GM23338 (cell line): Measurements from ENCODE around the gene ERC2. TPM values are rescaled to one million over a fixed set of nuclear protein-coding genes. Genes with fewer than 3 reads are reported as not detected.

Experiments used
- ATAC-seq: fragments of 200-7000 bp; cut with Tn5 transposase; 3 replicates; pipeline ENCODE4 v1.9.1; 2020
- DNase-seq: peaks from one replicate; pipeline ENCODE4 v3.0.0-alpha.2; 2015; ENCODE audit warnings: low spot score
- H2AFZ ChIP-seq: fragments of 200-600 bp; sonication (generic); 2 replicates; pipeline ENCODE4 v1.8.0; 2016; ENCODE audit warnings: antibody characterized with exemption, mild to moderate bottlenecking, moderate library complexity
- H3F3A ChIP-seq: fragments of 200-600 bp; sonication (generic); replicated peaks from 2 replicates; pipeline ENCODE4 v1.8.0; 2017; ENCODE audit warnings: antibody characterized with exemption, mixed run types, low read depth
- H3K27ac ChIP-seq: fragments of 200-600 bp; sonication (generic); 2 replicates; pipeline ENCODE4 v1.6.1; 2016; ENCODE audit warnings: low read depth
- H3K27me3 ChIP-seq: fragments of 200-600 bp; sonication (generic); 2 replicates; pipeline ENCODE4 v1.8.0; 2016; ENCODE audit warnings: mild to moderate bottlenecking, mixed run types, moderate library complexity; ENCODE audit not compliant: insufficient read depth
- H3K36me3 ChIP-seq: fragments of 200-600 bp; sonication (generic); 2 replicates; pipeline ENCODE4 v1.8.0; 2016; ENCODE audit warnings: mild to moderate bottlenecking; ENCODE audit not compliant: insufficient read depth
- H3K4me1 ChIP-seq: fragments of 200-600 bp; sonication (generic); 2 replicates; pipeline ENCODE4 v1.8.0; 2016; ENCODE audit warnings: mild to moderate bottlenecking, moderate library complexity; ENCODE audit not compliant: insufficient read depth
- H3K4me2 ChIP-seq: fragments of 200-600 bp; sonication (generic); 2 replicates; pipeline ENCODE4 v1.7.1; 2017; ENCODE audit warnings: mixed run types
- H3K4me3 ChIP-seq: fragments of 200-600 bp; sonication (generic); 2 replicates; pipeline ENCODE4 v1.6.1; 2016; ENCODE audit warnings: mixed run types
- H3K79me2 ChIP-seq: fragments of 200-600 bp; sonication (generic); replicated peaks from 2 replicates; pipeline ENCODE4 v1.8.0; 2017; ENCODE audit warnings: mild to moderate bottlenecking; ENCODE audit not compliant: insufficient read depth
- H3K9me2 ChIP-seq: fragments of 200-600 bp; sonication (generic); 2 replicates; pipeline ENCODE4 v1.8.0; 2017; ENCODE audit not compliant: insufficient read depth
- H4K20me1 ChIP-seq: fragments of 200-600 bp; sonication (generic); replicated peaks from 2 replicates; pipeline ENCODE4 v1.8.0; 2017; ENCODE audit warnings: mild to moderate bottlenecking; ENCODE audit not compliant: insufficient read depth
- H3K27ac Mint-ChIP-seq: 2 replicates; pipeline ENCODE4 v1.8.0; 2020; ENCODE audit warnings: inconsistent platforms, mild to moderate bottlenecking, moderate library complexity, mixed read lengths
- H3K27me3 Mint-ChIP-seq: 3 replicates; pipeline ENCODE4 v1.8.0; 2022; ENCODE audit warnings: low read depth, mild to moderate bottlenecking, moderate library complexity, mixed read lengths, inconsistent platforms; ENCODE audit not compliant: insufficient read depth, poor library complexity
- H3K36me3 Mint-ChIP-seq: 3 replicates; pipeline ENCODE4 v1.8.0; 2021; ENCODE audit warnings: low read depth, mild to moderate bottlenecking, inconsistent platforms, moderate library complexity, mixed read lengths
- H3K4me1 Mint-ChIP-seq: 3 replicates; pipeline ENCODE4 v1.8.0; 2020; ENCODE audit warnings: mild to moderate bottlenecking, inconsistent platforms, mixed read lengths
- H3K4me3 Mint-ChIP-seq: 3 replicates; pipeline ENCODE4 v1.8.0; 2021; ENCODE audit warnings: moderate library complexity, mild to moderate bottlenecking, inconsistent platforms, mixed read lengths
- H3K9me3 Mint-ChIP-seq: 3 replicates; pipeline ENCODE4 v1.8.0; 2020; ENCODE audit warnings: moderate library complexity, mild to moderate bottlenecking, inconsistent platforms, mixed read lengths
- CREB1 ChIP-seq: fragments of 250-450 bp; sonication (Bioruptor Pico); IDR thresholded peaks from 2 replicates; pipeline ENCODE4 v1.5.0; 2020; ENCODE audit warnings: low read depth, mild to moderate bottlenecking, moderate library complexity
- EZH2 ChIP-seq: fragments of 200-600 bp; sonication (generic); IDR thresholded peaks from one replicate; pipeline ENCODE4 v1.8.0; 2017; ENCODE audit warnings: antibody characterized with exemption, mild to moderate bottlenecking, low read depth; ENCODE audit not compliant: unreplicated experiment
- JUNB ChIP-seq: IDR thresholded peaks from one replicate; pipeline ENCODE4 v1.6.1; 2016; ENCODE audit warnings: antibody characterized with exemption; ENCODE audit not compliant: unreplicated experiment
- NANOG ChIP-seq: IDR thresholded peaks from 2 replicates; pipeline ENCODE4 v1.6.1; 2016; ENCODE audit warnings: antibody characterized with exemption, borderline replicate concordance
- POLR2AphosphoS5 ChIP-seq: IDR thresholded peaks from 2 replicates; pipeline ENCODE4 v1.6.1; 2016; ENCODE audit warnings: antibody characterized with exemption, low read depth
- ZNF114 ChIP-seq: fragments of 250-450 bp; sonication (Bioruptor Pico); IDR thresholded peaks from 2 replicates; pipeline ENCODE4 v1.5.0; 2020; ENCODE audit warnings: mild to moderate bottlenecking, moderate library complexity
- ZNF331 ChIP-seq: fragments of 250-450 bp; sonication (Bioruptor Pico); IDR thresholded peaks from 2 replicates; pipeline ENCODE4 v1.5.0; 2020; ENCODE audit warnings: low read depth, mild to moderate bottlenecking, moderate library complexity
- polyA plus RNA-seq: library from polyadenylated mRNA; unstranded; fragments of >200 nt; fragmentation: Nextera tagmentation; extraction: Ambion mirVana; gene quantifications from 2 replicates; pipeline ENCODE4 v1.2.1, GENCODE V29; 2016
- total RNA-seq: library from RNA; depleted of rRNA; stranded (reverse); fragments of >200 nt; shearing (Covaris generic); gene quantifications from 2 replicates; pipeline ENCODE4 v1.2.3, GENCODE V29; 2014
- TF ChIP-seq, protein P1 (sequence below), 2 experiments: fragments of 200-600 bp in 1 of 2; sonication (generic) in 1 of 2; conservative IDR thresholded peaks; 2 replicates each; pipeline versions ENCODE4 v1.5.1 to v1.6.1; 2016 to 2017; ENCODE audit warnings: antibody characterized with exemption in 2 of 2, low read depth in 2 of 2, mild to moderate bottlenecking in 2 of 2, moderate library complexity in 1 of 2
- TF ChIP-seq, protein P2 (sequence below): fragments of 250-450 bp; sonication (Bioruptor Pico); IDR thresholded peaks from 2 replicates; pipeline ENCODE4 v1.5.0; 2020; ENCODE audit warnings: mild to moderate bottlenecking, moderate library complexity
- TF ChIP-seq, protein P3 (sequence below): IDR thresholded peaks from 2 replicates; pipeline ENCODE4 v1.6.1; 2016; ENCODE audit warnings: antibody characterized with exemption
- TF ChIP-seq, protein P4 (sequence below): IDR thresholded peaks from one replicate; pipeline ENCODE4 v1.6.1; 2018; ENCODE audit warnings: antibody characterized with exemption; ENCODE audit not compliant: unreplicated experiment

Gene ERC2
- total and polyA plus RNA-seq, 2 experiments from 2014 or later, result 11.8 to 13.7 TPM

DNA sequence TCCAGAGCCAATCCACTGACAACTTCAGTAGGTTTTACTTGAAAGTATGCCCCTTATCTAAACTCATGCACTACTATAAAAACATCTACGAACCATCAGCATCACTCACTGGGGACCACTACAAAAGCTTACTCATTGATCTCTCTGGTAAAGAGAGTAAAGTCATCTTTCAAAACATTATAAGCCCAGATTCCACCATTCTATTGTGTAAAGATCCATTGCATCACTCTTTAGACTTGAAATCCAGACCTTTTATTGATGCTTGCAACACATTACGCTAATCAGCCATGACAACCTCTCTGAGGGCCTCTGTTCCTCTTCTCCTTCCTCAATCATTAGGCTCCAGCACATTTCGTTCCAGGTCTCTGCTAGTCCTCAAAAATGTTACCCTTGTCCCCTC lies 732.3 kb downstream of the ERC2 start (continued):
- TF ChIP-seq, protein P1, sequence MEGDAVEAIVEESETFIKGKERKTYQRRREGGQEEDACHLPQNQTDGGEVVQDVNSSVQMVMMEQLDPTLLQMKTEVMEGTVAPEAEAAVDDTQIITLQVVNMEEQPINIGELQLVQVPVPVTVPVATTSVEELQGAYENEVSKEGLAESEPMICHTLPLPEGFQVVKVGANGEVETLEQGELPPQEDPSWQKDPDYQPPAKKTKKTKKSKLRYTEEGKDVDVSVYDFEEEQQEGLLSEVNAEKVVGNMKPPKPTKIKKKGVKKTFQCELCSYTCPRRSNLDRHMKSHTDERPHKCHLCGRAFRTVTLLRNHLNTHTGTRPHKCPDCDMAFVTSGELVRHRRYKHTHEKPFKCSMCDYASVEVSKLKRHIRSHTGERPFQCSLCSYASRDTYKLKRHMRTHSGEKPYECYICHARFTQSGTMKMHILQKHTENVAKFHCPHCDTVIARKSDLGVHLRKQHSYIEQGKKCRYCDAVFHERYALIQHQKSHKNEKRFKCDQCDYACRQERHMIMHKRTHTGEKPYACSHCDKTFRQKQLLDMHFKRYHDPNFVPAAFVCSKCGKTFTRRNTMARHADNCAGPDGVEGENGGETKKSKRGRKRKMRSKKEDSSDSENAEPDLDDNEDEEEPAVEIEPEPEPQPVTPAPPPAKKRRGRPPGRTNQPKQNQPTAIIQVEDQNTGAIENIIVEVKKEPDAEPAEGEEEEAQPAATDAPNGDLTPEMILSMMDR (conservative IDR thresholded peaks at IDR 0.05; ENCODE audit: low read depth in 2 of 2), result no peak
- no peak for TF ChIP-seq POLR2AphosphoS5
- TF ChIP-seq NANOG, result no peak
- TF ChIP-seq EZH2, result no peak
- TF ChIP-seq CREB1 (CRISPR knock-in tag), result no peak

DNA sequence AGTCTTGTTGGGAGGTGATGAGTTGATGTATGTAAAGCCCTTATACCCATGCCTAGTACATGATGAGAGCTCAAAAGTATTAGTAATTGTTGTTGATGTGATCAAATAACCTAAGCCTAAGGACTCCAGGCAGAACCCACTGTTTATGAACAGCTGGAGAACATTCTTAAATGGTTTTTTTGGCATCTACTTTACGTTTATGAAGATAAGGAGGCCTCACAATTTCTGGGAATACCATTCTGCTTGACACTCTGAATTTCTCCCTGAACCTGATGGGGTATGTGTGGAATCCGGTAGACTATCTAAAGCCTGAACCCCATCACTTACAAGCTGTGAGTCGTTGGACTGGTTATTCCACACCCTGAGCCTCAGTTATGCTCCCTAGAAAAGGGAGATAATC lies 736.5 kb downstream of the ERC2 start:
- no peaks in the 10 kb centered on the region for H3K9me2 ChIP-seq
- ATAC-seq, result no peak
- TF ChIP-seq, protein P2, sequence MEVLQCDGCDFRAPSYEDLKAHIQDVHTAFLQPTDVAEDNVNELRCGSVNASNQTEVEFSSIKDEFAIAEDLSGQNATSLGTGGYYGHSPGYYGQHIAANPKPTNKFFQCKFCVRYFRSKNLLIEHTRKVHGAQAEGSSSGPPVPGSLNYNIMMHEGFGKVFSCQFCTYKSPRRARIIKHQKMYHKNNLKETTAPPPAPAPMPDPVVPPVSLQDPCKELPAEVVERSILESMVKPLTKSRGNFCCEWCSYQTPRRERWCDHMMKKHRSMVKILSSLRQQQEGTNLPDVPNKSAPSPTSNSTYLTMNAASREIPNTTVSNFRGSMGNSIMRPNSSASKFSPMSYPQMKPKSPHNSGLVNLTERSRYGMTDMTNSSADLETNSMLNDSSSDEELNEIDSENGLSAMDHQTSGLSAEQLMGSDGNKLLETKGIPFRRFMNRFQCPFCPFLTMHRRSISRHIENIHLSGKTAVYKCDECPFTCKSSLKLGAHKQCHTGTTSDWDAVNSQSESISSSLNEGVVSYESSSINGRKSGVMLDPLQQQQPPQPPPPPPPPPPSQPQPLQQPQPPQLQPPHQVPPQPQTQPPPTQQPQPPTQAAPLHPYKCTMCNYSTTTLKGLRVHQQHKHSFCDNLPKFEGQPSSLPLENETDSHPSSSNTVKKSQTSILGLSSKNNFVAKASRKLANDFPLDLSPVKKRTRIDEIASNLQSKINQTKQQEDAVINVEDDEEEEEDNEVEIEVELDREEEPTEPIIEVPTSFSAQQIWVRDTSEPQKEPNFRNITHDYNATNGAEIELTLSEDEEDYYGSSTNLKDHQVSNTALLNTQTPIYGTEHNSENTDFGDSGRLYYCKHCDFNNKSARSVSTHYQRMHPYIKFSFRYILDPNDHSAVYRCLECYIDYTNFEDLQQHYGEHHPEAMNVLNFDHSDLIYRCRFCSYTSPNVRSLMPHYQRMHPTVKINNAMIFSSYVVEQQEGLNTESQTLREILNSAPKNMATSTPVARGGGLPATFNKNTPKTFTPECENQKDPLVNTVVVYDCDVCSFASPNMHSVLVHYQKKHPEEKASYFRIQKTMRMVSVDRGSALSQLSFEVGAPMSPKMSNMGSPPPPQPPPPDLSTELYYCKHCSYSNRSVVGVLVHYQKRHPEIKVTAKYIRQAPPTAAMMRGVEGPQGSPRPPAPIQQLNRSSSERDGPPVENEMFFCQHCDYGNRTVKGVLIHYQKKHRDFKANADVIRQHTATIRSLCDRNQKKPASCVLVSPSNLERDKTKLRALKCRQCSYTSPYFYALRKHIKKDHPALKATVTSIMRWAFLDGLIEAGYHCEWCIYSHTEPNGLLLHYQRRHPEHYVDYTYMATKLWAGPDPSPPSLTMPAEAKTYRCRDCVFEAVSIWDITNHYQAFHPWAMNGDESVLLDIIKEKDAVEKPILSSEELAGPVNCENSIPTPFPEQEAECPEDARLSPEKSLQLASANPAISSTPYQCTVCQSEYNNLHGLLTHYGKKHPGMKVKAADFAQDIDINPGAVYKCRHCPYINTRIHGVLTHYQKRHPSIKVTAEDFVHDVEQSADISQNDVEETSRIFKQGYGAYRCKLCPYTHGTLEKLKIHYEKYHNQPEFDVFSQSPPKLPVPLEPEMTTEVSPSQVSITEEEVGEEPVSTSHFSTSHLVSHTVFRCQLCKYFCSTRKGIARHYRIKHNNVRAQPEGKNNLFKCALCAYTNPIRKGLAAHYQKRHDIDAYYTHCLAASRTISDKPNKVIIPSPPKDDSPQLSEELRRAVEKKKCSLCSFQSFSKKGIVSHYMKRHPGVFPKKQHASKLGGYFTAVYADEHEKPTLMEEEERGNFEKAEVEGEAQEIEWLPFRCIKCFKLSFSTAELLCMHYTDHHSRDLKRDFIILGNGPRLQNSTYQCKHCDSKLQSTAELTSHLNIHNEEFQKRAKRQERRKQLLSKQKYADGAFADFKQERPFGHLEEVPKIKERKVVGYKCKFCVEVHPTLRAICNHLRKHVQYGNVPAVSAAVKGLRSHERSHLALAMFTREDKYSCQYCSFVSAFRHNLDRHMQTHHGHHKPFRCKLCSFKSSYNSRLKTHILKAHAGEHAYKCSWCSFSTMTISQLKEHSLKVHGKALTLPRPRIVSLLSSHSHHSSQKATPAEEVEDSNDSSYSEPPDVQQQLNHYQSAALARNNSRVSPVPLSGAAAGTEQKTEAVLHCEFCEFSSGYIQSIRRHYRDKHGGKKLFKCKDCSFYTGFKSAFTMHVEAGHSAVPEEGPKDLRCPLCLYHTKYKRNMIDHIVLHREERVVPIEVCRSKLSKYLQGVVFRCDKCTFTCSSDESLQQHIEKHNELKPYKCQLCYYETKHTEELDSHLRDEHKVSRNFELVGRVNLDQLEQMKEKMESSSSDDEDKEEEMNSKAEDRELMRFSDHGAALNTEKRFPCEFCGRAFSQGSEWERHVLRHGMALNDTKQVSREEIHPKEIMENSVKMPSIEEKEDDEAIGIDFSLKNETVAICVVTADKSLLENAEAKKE (CRISPR knock-in tag), result no peak
- TF ChIP-seq ZNF114 (CRISPR knock-in tag), result no peak
- TF ChIP-seq, protein P3, sequence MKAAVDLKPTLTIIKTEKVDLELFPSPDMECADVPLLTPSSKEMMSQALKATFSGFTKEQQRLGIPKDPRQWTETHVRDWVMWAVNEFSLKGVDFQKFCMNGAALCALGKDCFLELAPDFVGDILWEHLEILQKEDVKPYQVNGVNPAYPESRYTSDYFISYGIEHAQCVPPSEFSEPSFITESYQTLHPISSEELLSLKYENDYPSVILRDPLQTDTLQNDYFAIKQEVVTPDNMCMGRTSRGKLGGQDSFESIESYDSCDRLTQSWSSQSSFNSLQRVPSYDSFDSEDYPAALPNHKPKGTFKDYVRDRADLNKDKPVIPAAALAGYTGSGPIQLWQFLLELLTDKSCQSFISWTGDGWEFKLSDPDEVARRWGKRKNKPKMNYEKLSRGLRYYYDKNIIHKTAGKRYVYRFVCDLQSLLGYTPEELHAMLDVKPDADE, result no peak
- TF ChIP-seq ZNF331, result no peak
- TF ChIP-seq JUNB, result no peak
- TF ChIP-seq, protein P4, sequence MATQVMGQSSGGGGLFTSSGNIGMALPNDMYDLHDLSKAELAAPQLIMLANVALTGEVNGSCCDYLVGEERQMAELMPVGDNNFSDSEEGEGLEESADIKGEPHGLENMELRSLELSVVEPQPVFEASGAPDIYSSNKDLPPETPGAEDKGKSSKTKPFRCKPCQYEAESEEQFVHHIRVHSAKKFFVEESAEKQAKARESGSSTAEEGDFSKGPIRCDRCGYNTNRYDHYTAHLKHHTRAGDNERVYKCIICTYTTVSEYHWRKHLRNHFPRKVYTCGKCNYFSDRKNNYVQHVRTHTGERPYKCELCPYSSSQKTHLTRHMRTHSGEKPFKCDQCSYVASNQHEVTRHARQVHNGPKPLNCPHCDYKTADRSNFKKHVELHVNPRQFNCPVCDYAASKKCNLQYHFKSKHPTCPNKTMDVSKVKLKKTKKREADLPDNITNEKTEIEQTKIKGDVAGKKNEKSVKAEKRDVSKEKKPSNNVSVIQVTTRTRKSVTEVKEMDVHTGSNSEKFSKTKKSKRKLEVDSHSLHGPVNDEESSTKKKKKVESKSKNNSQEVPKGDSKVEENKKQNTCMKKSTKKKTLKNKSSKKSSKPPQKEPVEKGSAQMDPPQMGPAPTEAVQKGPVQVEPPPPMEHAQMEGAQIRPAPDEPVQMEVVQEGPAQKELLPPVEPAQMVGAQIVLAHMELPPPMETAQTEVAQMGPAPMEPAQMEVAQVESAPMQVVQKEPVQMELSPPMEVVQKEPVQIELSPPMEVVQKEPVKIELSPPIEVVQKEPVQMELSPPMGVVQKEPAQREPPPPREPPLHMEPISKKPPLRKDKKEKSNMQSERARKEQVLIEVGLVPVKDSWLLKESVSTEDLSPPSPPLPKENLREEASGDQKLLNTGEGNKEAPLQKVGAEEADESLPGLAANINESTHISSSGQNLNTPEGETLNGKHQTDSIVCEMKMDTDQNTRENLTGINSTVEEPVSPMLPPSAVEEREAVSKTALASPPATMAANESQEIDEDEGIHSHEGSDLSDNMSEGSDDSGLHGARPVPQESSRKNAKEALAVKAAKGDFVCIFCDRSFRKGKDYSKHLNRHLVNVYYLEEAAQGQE, result no peak
- TF ChIP-seq CREB1 (CRISPR knock-in tag), result no peak
- no peak for TF ChIP-seq EZH2
- no peak for TF ChIP-seq POLR2AphosphoS5

More for the DNA sequence above, 736.5 kb downstream of the ERC2 start:
- no peak overlapping the region for H3K4me2 ChIP-seq
- DNase-seq, result no peak
- no peaks in the 10 kb centered on the region for H4K20me1 ChIP-seq
- 0 out of 2 replicates have a peak, but pooled peaks cover 4% of the 10 kb centered on the region for H3K4me1 ChIP-seq
- H3K27ac Mint-ChIP-seq, result no peak overlapping the region
- no peaks in the 10 kb centered on the region for H3K27me3 Mint-ChIP-seq
- no peaks in the 10 kb centered on the region for H3K36me3 ChIP-seq
- no peak overlapping the region for H3K4me3 ChIP-seq
- H3K36me3 Mint-ChIP-seq, result no peaks in the 10 kb centered on the region
- H3F3A ChIP-seq, result no peaks in the 10 kb centered on the region
- H3K27me3 ChIP-seq, result no peaks in the 10 kb centered on the region
- peaks cover 5% of the 10 kb centered on the region for H3K4me1 Mint-ChIP-seq
- no peaks in the 10 kb centered on the region for H3K9me3 Mint-ChIP-seq
- no peak overlapping the region for H3K27ac ChIP-seq
- H3K79me2 ChIP-seq, result no peaks in the 10 kb centered on the region
- no peak overlapping the region for H3K4me3 Mint-ChIP-seq
- no peak overlapping the region for H2AFZ ChIP-seq
